Cerebellar cortex (tissue), 1 donor: ENCODE measurements around the gene ESYT2.

Experiments
- DNase-seq: peaks from one replicate; pipeline ENCODE4 v3.0.0-alpha.2; 2015; ENCODE audit warnings: low spot score

Gene ESYT2

DNA sequence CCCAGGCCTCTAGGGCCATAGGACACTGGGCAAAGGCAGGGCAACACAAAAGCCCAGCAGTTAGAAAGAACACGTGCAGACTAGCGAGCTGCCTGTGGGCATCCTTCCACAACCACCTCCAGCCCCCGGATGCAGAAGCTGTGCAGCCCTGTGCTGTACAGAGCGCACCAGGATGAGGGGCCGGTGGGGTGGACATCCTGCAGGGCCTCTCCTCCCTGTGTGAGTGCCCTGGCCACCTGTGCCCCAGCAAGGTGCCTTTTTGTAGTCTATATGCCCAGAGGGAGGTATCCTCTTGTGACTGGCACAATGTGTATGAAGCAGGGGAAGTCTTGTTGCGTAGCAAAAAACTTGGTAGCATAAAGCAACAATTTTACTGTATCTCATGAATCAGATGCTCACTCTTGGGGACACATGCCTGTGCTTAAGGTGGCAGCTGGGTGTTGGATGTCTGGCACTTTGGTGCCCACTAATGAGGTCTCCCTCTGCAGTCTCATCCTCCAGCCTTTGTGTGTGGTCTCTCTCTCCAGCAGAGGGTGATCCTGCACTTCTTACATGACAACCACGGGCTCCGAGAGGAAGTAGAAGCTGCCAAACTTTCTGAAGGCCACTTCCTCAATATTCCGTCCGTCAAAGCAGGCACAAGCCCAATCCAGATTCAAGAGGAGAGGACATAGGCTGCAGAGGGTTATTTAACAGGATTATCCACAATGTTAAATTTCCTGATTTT is 133.4 kb downstream of the ESYT2 start:
- DNase-seq, result peak; percentile 77

DNA sequence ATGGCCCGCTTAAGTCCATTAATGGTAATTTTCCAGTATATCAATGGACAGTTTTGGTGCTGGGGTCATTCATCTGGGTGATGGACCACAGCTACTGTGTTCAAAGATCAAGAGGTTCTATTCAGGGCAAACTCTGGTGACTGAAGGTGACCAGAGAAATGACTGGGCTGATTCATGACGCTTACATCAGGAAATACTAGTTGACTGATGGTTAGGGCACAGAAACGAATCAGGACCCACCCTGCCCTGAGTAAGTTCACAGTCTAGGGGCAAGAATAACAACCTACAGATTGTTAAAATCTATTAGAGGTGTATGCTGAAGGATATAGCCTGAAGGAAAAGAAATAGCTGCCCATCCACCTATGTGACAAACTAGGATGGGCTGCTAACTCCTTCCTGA is 134.3 kb downstream of the ESYT2 start:
- DNase-seq, result no peak

- no peak for DNase-seq
Observed at GRCh38 chr7:158694650-158695049, 134.7 kb downstream of the ESYT2 start.

GRCh38 chr7:158689488-158689887 is 139.8 kb downstream of the ESYT2 start:
- no peak for DNase-seq

- no peak for DNase-seq
Observed at GRCh38 chr7:158687406-158687805, 141.9 kb downstream of the ESYT2 start.

- no peak for DNase-seq
Observed at GRCh38 chr7:158685693-158686092, 143.6 kb downstream of the ESYT2 start.

- DNase-seq, result no peak
Observed at GRCh38 chr7:158684329-158684728, 145.0 kb downstream of the ESYT2 start.

- no peak for DNase-seq
Observed at GRCh38 chr7:158683541-158683940, 145.8 kb downstream of the ESYT2 start.

GRCh38 chr7:158682456-158682855 is 146.9 kb downstream of the ESYT2 start:
- DNase-seq, result no peak
